Parathyroid adenoma (tissue), 2 donors: ENCODE results near the gene ABHD6.

Experiments
- H2AFZ ChIP-seq: fragments of 300-600 bp; sonication (generic); one replicate; pipeline ENCODE4 v1.7.0; 2017; ENCODE audit warnings: antibody characterized with exemption, mild to moderate bottlenecking
- H3K27ac ChIP-seq: fragments of 300-600 bp; sonication (generic); one replicate; pipeline ENCODE4 v1.7.0; 2017
- H3K27me3 ChIP-seq: fragments of 300-600 bp; sonication (generic); one replicate; pipeline ENCODE4 v1.7.0; 2017; ENCODE audit warnings: low read length; ENCODE audit not compliant: control insufficient read depth, insufficient read depth
- H3K36me3 ChIP-seq: fragments of 300-600 bp; sonication (generic); one replicate; pipeline ENCODE4 v1.7.0; 2017; ENCODE audit warnings: low read length; ENCODE audit not compliant: control insufficient read depth, insufficient read depth
- H3K4me1 ChIP-seq: fragments of 300-600 bp; sonication (generic); one replicate; pipeline ENCODE4 v1.7.0; 2017; ENCODE audit warnings: control low read depth
- H3K4me2 ChIP-seq: fragments of 300-600 bp; sonication (generic); one replicate; pipeline ENCODE4 v1.7.0; 2017; ENCODE audit warnings: low read length
- H3K4me3 ChIP-seq: fragments of 300-600 bp; sonication (generic); one replicate; pipeline ENCODE4 v1.7.0; 2017; ENCODE audit warnings: low read depth, low read length
- H3K79me2 ChIP-seq: fragments of 300-600 bp; sonication (generic); one replicate; pipeline ENCODE4 v1.7.0; 2017; ENCODE audit warnings: control low read depth
- H3K9ac ChIP-seq: fragments of 300-600 bp; sonication (generic); one replicate; pipeline ENCODE4 v1.7.0; 2017; ENCODE audit warnings: mild to moderate bottlenecking
- H3K9me3 ChIP-seq: fragments of 300-600 bp; sonication (generic); one replicate; pipeline ENCODE4 v1.7.0; 2017; ENCODE audit warnings: low read length; ENCODE audit not compliant: control insufficient read depth
- TF ChIP-seq, protein P1 (sequence below): fragments of 300-600 bp; sonication (generic); IDR thresholded peaks from one replicate; pipeline ENCODE4 v1.7.0; 2017; ENCODE audit warnings: antibody characterized with exemption, mild to moderate bottlenecking
- donor health status: primary hyperparathyroidism.

ABHD6 gene

DNA sequence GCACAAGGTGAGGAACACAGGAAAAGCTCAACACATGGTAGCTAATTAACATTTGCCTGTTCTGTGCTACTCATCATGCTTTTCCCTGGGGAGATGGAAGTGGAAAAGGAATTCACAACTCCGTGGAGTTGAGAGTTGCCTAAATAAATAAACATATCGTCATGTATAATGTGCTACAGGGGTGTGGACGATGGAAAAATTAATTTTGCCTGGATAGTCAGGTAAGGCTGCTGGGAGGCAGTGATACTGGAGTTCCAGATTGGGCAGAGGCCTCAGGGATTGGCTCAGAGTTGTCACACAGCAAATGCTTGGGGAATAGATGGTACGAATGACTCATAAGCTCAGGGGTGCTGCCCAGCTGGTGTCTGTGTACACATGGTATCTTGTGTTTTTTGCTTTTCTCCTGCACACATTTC, 3.1 kb upstream of the ABHD6 start:
- H3K79me2 ChIP-seq = no peaks in the 10 kb centered on the region
- peaks cover 4% of the 10 kb centered on the region for H3K4me1 ChIP-seq
- H2AFZ ChIP-seq = no peak overlapping the region
- no peaks in the 10 kb centered on the region for H3K9me3 ChIP-seq
- H3K4me3 ChIP-seq = no peak overlapping the region
- no peaks in the 10 kb centered on the region for H3K27me3 ChIP-seq
- H3K36me3 ChIP-seq = no peaks in the 10 kb centered on the region
- no peak overlapping the region for H3K4me2 ChIP-seq
- TF ChIP-seq, protein P1, sequence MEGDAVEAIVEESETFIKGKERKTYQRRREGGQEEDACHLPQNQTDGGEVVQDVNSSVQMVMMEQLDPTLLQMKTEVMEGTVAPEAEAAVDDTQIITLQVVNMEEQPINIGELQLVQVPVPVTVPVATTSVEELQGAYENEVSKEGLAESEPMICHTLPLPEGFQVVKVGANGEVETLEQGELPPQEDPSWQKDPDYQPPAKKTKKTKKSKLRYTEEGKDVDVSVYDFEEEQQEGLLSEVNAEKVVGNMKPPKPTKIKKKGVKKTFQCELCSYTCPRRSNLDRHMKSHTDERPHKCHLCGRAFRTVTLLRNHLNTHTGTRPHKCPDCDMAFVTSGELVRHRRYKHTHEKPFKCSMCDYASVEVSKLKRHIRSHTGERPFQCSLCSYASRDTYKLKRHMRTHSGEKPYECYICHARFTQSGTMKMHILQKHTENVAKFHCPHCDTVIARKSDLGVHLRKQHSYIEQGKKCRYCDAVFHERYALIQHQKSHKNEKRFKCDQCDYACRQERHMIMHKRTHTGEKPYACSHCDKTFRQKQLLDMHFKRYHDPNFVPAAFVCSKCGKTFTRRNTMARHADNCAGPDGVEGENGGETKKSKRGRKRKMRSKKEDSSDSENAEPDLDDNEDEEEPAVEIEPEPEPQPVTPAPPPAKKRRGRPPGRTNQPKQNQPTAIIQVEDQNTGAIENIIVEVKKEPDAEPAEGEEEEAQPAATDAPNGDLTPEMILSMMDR = no peak
- H3K9ac ChIP-seq = no peak overlapping the region
- no peak overlapping the region for H3K27ac ChIP-seq

DNA sequence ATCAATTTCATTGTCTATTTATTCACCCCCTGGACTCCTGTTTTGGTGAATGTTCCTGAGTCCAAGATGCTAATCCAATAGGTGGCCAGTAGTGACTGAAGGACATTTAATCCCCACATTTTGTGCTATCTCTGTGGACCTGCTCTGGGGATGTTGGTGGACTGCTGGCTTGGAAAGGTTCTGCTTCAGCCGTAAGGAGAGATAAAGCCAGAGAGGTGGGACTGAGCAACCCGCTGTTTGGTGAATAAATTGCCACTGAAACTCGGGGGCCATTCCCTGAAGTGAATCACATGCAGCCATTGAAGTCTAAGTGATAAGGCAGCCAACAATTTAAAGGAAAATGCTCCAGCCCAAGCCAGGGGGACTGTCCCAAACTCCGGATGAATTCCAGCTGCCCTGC, 1.6 kb upstream of the ABHD6 start:
- Histone ChIP-seq H3K4me3 (no peak overlapping the region), H3K4me1 (peaks cover 4% of the 10 kb centered on the region), H2AFZ (no peak overlapping the region), H3K9ac (no peak overlapping the region), H3K4me2 (no peak overlapping the region), H3K36me3 (no peaks in the 10 kb centered on the region), H3K27me3 (no peaks in the 10 kb centered on the region), H3K79me2 (no peaks in the 10 kb centered on the region), H3K9me3 (no peaks in the 10 kb centered on the region), H3K27ac (no peak overlapping the region)
- TF ChIP-seq, protein P1 = no peak

DNA sequence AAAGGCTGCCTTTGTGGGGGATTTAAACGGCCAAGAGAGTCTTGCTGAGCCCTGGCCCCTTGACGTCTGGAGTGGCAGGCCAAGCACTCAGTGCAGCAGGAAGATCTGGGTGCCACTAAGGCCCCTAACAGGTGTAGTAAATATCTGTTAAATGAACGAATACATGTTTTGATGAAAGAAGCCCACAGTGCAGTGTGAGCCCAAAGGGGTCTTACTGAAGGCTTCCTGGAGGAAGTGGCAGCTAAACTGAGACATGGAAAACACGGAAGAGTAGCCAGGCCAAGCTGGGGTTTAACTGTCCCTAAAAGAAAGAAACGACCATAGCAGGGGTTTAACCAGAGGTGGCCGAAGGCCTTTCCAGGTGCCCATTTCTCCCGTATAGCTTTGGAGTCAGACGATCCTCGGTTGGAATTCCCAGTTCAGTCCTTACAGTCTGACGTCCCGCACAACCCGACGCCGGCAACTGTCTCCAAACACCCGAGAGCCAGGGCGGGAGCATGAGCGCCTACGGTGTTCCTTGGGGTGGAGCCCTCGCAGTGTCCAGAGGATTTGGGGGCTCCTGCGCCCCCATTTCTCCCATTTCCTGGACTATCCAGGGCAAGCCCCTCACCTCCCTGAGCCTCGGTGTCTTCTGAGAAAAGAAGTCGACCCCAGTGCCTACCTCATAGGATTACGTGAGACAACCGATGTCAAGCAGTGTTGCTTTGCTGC, 910 bp upstream of the ABHD6 start:
- TF ChIP-seq, protein P1 = no peak
- H3K9ac ChIP-seq = no peak overlapping the region
- peak overlapping the region; percentile 96 for H2AFZ ChIP-seq
- no peaks in the 10 kb centered on the region for H3K79me2 ChIP-seq
- H3K4me2 ChIP-seq = peak overlapping the region; percentile 75
- H3K4me1 ChIP-seq = peaks cover 4% of the 10 kb centered on the region
- H3K27me3 ChIP-seq = no peaks in the 10 kb centered on the region
- no peaks in the 10 kb centered on the region for H3K36me3 ChIP-seq
- H3K27ac ChIP-seq = peak overlapping the region; percentile 50
- peak overlapping the region; percentile 73 for H3K4me3 ChIP-seq
- no peaks in the 10 kb centered on the region for H3K9me3 ChIP-seq

DNA sequence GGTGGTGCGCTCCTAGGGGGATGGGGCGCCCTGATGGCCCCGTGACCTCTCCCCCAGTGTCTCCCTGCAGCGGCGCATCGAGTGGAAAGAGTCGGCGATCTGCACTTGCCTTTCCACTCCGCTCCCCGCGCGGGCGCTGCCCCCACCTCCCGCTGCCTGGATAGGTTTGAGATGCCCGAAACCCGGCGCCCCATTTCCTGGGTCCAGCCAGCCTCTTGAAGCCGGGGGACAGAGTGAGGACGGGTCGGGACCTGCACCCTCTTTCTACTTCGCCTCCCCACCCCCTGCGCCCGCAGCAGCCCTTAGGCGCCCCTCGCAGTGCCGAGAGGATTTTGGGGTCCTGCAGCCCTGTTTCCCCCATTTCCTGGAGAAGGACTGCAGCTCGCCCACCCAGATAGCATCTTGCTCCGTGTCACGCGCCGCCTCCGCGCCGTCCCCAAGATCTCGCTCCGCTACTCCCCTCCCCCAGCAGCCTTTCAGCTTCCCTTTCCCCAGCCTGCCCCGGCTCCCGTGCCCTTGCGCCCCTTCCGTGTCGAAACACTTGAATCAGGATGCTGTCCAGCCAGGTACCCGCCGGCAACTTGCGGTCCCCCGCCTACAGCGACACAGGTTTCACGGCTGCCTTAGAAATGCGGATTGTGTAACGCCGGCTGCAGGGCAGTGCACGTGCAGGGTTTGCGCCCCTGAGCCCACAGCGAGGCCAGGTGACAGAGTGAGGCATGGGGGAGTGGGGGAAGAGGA, 519 bp downstream of the ABHD6 start:
- H3K4me2 ChIP-seq = peak overlapping the region; percentile 75
- no peaks in the 10 kb centered on the region for H3K27me3 ChIP-seq
- TF ChIP-seq, protein P1 = no peak
- H3K9ac ChIP-seq = no peak overlapping the region
- H3K4me3 ChIP-seq = peak overlapping the region; percentile 73
- H3K27ac ChIP-seq = no peak overlapping the region
- peak overlapping the region; percentile 96 for H2AFZ ChIP-seq
- H3K36me3 ChIP-seq = no peaks in the 10 kb centered on the region
- H3K4me1 ChIP-seq = peaks cover 4% of the 10 kb centered on the region
- no peaks in the 10 kb centered on the region for H3K79me2 ChIP-seq
- H3K9me3 ChIP-seq = no peaks in the 10 kb centered on the region
